WERI-Rb-1 (cell line): ENCODE data around the gene SOX6.
"Not testable (repeated sequence)": the region's sequence is repeated elsewhere in the genome, so short reads cannot be mapped to it uniquely, and the experiment has no call there.

Experiments
- DNase-seq: peaks from one replicate; pipeline ENCODE4 v3.0.0-alpha.2; 2020
- H3K27ac ChIP-seq: fragments of 250-450 bp; sonication (Bioruptor Pico); 2 replicates; pipeline ENCODE4 v1.5.1; 2020; ENCODE audit warnings: mild to moderate bottlenecking, moderate library complexity
- H3K27me3 ChIP-seq: fragments of 250-450 bp; sonication (Bioruptor Pico); 2 replicates; pipeline ENCODE4 v1.5.1; 2021; ENCODE audit warnings: mild to moderate bottlenecking, low read depth, moderate library complexity; ENCODE audit not compliant: insufficient read depth, severe bottlenecking
- H3K36me3 ChIP-seq: fragments of 250-450 bp; sonication (Bioruptor Pico); 2 replicates; pipeline ENCODE4 v1.5.1; 2020; ENCODE audit warnings: mild to moderate bottlenecking, moderate library complexity
- H3K4me3 ChIP-seq: 2 replicates; pipeline ENCODE4 v1.5.1; 2011; ENCODE audit warnings: low read depth, mild to moderate bottlenecking, control low read depth, low read length
- H3K9me3 ChIP-seq: fragments of 250-450 bp; sonication (Bioruptor Pico); 2 replicates; pipeline ENCODE4 v1.5.1; 2021; ENCODE audit warnings: mild to moderate bottlenecking, moderate library complexity; ENCODE audit not compliant: severe bottlenecking
- CTCF ChIP-seq: IDR thresholded peaks from 2 replicates; pipeline ENCODE4 v1.5.1; 2011; ENCODE audit warnings: low read depth, mild to moderate bottlenecking, control low read depth, inconsistent platforms, low read length

Gene SOX6

DNA sequence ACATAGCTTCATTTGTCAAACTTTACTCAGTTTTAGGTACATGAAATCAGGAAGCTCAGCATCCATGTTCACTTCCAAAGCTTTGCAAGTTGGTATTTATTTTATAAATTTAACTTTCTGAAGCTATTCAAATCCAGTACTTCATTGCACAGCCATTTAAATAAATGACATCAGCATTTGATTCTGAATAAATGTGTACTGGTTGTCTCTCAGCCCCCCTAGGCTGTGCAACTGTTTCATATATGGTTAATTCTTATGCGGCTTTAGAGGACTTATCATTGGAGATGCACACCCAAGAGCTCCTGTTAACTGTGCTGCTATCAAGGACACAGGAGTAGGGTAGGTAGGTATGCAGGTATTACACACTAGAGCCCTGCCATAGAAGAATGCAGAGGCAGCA is 325.1 kb downstream of the SOX6 start:
- H3K9me3 ChIP-seq, result no peaks in the 10 kb centered on the region
- no peaks in the 10 kb centered on the region for H3K36me3 ChIP-seq
- H3K4me3 ChIP-seq, result no peak overlapping the region
- DNase-seq, result no peak
- no peak overlapping the region for H3K27ac ChIP-seq
- TF ChIP-seq CTCF, result no peak
- H3K27me3 ChIP-seq, result no peaks in the 10 kb centered on the region

DNA sequence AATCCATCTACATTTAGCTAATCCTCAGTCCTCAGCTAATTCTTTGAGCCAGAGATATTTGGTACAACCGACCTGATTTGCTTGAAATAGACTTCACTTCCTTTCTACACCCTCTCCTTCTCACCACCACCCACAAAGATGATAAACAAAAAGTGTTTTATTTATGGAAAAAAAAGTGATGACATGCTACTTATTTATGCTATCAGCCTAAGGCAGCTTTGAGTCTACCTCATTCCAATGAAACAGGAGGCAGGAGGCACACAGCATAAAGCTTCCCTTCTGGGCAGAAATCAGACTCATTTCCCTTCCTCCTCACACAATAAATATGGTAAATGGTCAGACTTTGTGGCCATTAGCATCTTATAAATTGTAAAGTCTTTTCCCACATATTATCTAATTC is 325.7 kb downstream of the SOX6 start:
- H3K4me3 ChIP-seq, result no peak overlapping the region
- H3K27me3 ChIP-seq, result no peaks in the 10 kb centered on the region
- H3K27ac ChIP-seq, result no peak overlapping the region
- no peak for DNase-seq
- no peaks in the 10 kb centered on the region for H3K9me3 ChIP-seq
- no peaks in the 10 kb centered on the region for H3K36me3 ChIP-seq
- no peak for TF ChIP-seq CTCF

- H3K4me3 ChIP-seq, H3K27ac ChIP-seq, H3K36me3 ChIP-seq, DNase-seq, H3K9me3 ChIP-seq, H3K27me3 ChIP-seq: not testable (repeated sequence)
Observed at GRCh38 chr11:16029151-16029550, 327.2 kb downstream of the SOX6 start.

DNA sequence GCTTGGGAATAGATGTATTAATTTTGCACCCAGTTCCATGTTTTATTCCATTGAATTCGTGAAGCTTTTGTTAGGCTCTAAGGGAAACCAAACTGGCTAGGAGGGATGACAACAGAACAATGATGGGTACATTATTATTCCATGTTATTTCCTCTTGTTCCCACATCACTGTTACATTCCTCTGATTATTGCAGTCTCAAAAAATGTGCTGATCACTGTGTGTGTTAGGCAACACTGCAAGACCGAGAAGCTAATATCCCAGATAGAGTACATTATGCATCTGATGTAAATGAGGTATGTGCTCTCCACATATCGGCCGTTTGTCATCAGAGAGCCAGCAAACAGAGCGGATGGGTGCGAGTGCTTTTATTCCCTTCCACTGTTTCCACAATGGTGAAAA is 327.9 kb downstream of the SOX6 start:
- no peak for TF ChIP-seq CTCF
- Histone ChIP-seq H3K27ac (no peak overlapping the region), H3K9me3 (no peaks in the 10 kb centered on the region), H3K4me3 (no peak overlapping the region), H3K27me3 (no peaks in the 10 kb centered on the region), H3K36me3 (no peaks in the 10 kb centered on the region)
- DNase-seq, result no peak

GRCh38 chr11:16027621-16028020 is 328.7 kb downstream of the SOX6 start:
- no peak for TF ChIP-seq CTCF
- H3K27me3 ChIP-seq, result no peaks in the 10 kb centered on the region

DNA sequence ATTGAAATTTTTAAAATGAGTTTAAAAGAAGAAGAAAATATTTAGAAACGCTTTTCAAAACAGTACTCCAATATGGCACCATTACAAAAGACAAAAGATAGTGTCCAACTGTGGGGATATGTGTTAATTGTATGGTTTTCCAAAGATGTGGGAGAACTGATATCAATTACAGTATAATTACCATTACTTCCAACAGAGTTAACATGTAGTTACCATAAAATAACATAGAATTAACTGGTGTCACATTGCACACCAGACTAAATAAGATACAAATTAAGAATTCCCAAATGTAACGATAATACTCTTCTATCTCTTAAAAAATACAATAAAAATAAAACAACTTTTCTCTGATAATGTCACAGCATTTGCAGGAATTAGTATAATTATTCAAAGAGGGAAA is 329.5 kb downstream of the SOX6 start:
- no peak overlapping the region for H3K27ac ChIP-seq
- H3K36me3 ChIP-seq, result no peaks in the 10 kb centered on the region
- no peaks in the 10 kb centered on the region for H3K27me3 ChIP-seq
- no peaks in the 10 kb centered on the region for H3K9me3 ChIP-seq
- no peak overlapping the region for H3K4me3 ChIP-seq
- no peak for TF ChIP-seq CTCF
- no peak for DNase-seq

More at GRCh38 chr11:16027621-16028020, 328.7 kb downstream of the SOX6 start:
- Histone ChIP-seq H3K27ac (no peak overlapping the region), H3K4me3 (no peak overlapping the region), H3K9me3 (no peaks in the 10 kb centered on the region), H3K36me3 (no peaks in the 10 kb centered on the region)
- DNase-seq, result no peak
